K562 (cell line): Measurements from ENCODE around the gene ABI3BP. TPM values are rescaled to one million over a fixed set of nuclear protein-coding genes. Genes with fewer than 3 reads are reported as not detected.

ENCODE experiments used
- ATAC-seq: fragments of 200-7000 bp; cut with Tn5 transposase; 3 replicates; pipeline ENCODE4 v1.9.1; 2020; ENCODE audit warnings: moderate library complexity
- BruUV-seq: library from RNA; stranded (reverse); fragments of 400-500 nt; replicated peaks from 2 replicates; lab custom pipeline; 2021; lab: Mats Ljungman, UMichigan
- CTCF ChIA-PET: fragments of 300-600 bp; formaldehyde crosslinking; extraction: SDS; loops from one replicate; lab custom pipeline; 2021; ENCODE audit warnings: low intra/inter-chr PET ratio; lab: Yijun Ruan, JAX
- POLR2A ChIA-PET: fragments of 300-600, 350-650 bp; sonication (Branson Sonifier 250); formaldehyde crosslinking; extraction: SDS; loops from one replicate; lab custom pipeline; 2021; ENCODE audit warnings: antibody characterized with exemption, inconsistent platforms; lab: Yijun Ruan, JAX
- DNase-seq, 4 experiments: peaks; one replicate each; pipeline versions ENCODE4 v3.0.0 to v3.0.0-alpha.2; 2011 to 2018; ENCODE audit warnings: low spot score in 3 of 4, mixed read lengths in 3 of 4; ENCODE audit errors: extremely low read depth in 1 of 4
- FAIRE-seq: peaks from 2 replicates; lab custom pipeline; 2011; peaks lifted over from hg19 to GRCh38; lab: Jason Lieb, UNC
- H2AFZ ChIP-seq: 2 replicates; pipeline ENCODE4 v1.6.0; 2011; ENCODE audit warnings: low read depth, low read length, control low read depth, inconsistent platforms
- H3K27ac ChIP-seq: fragments of 200-600 bp; 3 replicates; pipeline ENCODE4 v1.8.0; 2011; ENCODE audit warnings: low read depth, mild to moderate bottlenecking, control low read depth, inconsistent platforms, low read length, moderate library complexity, mixed read lengths; ENCODE audit errors: extremely low read depth
- H3K27me3 ChIP-seq, 2 experiments: fragments of 300-600 bp in 1 of 2; 2 replicates in 1 of 2; 3 replicates in 1 of 2; pipeline versions ENCODE4 v1.6.0 to v1.8.0; 2011; ENCODE audit warnings: inconsistent platforms in 2 of 2, low read length in 2 of 2, mild to moderate bottlenecking in 1 of 2, mixed read lengths in 1 of 2, moderate library complexity in 1 of 2; ENCODE audit not compliant: control insufficient read depth in 2 of 2, insufficient read depth in 2 of 2
- H3K36me3 ChIP-seq: fragments of 300-600 bp; 3 replicates; pipeline ENCODE4 v1.8.0; 2011; ENCODE audit warnings: mild to moderate bottlenecking, low read length, inconsistent platforms; ENCODE audit not compliant: control insufficient read depth, insufficient read depth
- H3K4me1 ChIP-seq, 2 experiments: fragments of 200-600 bp in 1 of 2; replicated peaks in 1 of 2; 2 replicates in 1 of 2; 3 replicates in 1 of 2; pipeline versions ENCODE4 v1.5.1 to v1.8.0; 2011; ENCODE audit warnings: inconsistent platforms in 2 of 2, low read length in 2 of 2, mild to moderate bottlenecking in 1 of 2, mixed read lengths in 1 of 2, moderate library complexity in 1 of 2; ENCODE audit not compliant: control insufficient read depth in 2 of 2, insufficient read depth in 2 of 2
- H3K4me2 ChIP-seq: 2 replicates; pipeline ENCODE4 v1.6.1; 2011; ENCODE audit warnings: low read length, control low read depth, inconsistent platforms, mixed read lengths; ENCODE audit not compliant: insufficient read depth
- H3K4me3 ChIP-seq: fragments of 200-600 bp; sonication (generic), shearing (Covaris generic); 2 replicates; pipeline ENCODE4 v1.5.1; 2016; ENCODE audit warnings: control low read depth, inconsistent platforms
- H3K79me2 ChIP-seq: fragments of 200-600 bp; 3 replicates; pipeline ENCODE4 v1.8.0; 2011; ENCODE audit warnings: low read length, inconsistent platforms; ENCODE audit not compliant: control insufficient read depth, insufficient read depth
- H3K9ac ChIP-seq, 2 experiments: 2 replicates each; pipeline versions ENCODE4 v1.6.0 to v1.6.1; 2011; ENCODE audit warnings: low read depth in 2 of 2, low read length in 2 of 2, control low read depth in 1 of 2, inconsistent platforms in 1 of 2, mild to moderate bottlenecking in 1 of 2, mixed read lengths in 1 of 2; ENCODE audit not compliant: insufficient read depth in 1 of 2
- H3K9me1 ChIP-seq: one replicate; pipeline ENCODE4 v1.6.0; 2011; ENCODE audit warnings: inconsistent platforms, mild to moderate bottlenecking, low read length, moderate library complexity; ENCODE audit not compliant: control insufficient read depth, insufficient read depth
- H3K9me3 ChIP-seq: replicated peaks from 2 replicates; pipeline ENCODE4 v1.5.1; 2011; ENCODE audit warnings: low read depth, low read length, inconsistent platforms; ENCODE audit not compliant: control insufficient read depth, insufficient read depth
- H4K20me1 ChIP-seq: replicated peaks from 2 replicates; pipeline ENCODE4 v1.6.1; 2011; ENCODE audit warnings: low read length, inconsistent platforms, mixed read lengths; ENCODE audit not compliant: control insufficient read depth, insufficient read depth
- BRD9 ChIP-seq: fragments of 450-650 bp; IDR thresholded peaks from 2 replicates; pipeline ENCODE4 v1.6.1; 2018; ENCODE audit warnings: low read depth; ENCODE audit not compliant: partially characterized antibody
- CREBBP ChIP-seq: IDR thresholded peaks from one replicate; pipeline ENCODE4 v1.6.1; 2012; ENCODE audit warnings: low read depth, mild to moderate bottlenecking, control low read depth, inconsistent platforms, low read length
- DACH1 ChIP-seq: fragments of 450-650 bp; IDR thresholded peaks from 2 replicates; pipeline ENCODE4 v1.6.1; 2018; ENCODE audit not compliant: partially characterized antibody
- HDGF ChIP-seq: fragments of 450-650 bp; IDR thresholded peaks from 2 replicates; pipeline ENCODE4 v1.6.1; 2016
- KLF6 ChIP-seq: fragments of 250-450 bp; sonication (Bioruptor Pico); IDR thresholded peaks from 2 replicates; pipeline ENCODE4 v1.4.0; 2020; ENCODE audit warnings: mild to moderate bottlenecking, moderate library complexity, borderline replicate concordance
- MXI1 ChIP-seq: IDR thresholded peaks from 2 replicates; pipeline ENCODE4 v1.6.1; 2011; ENCODE audit warnings: low read depth, mild to moderate bottlenecking, improper control_type of control experiment, low read length
- RBM25 ChIP-seq: fragments of 200-400 bp; formaldehyde crosslinking; IDR thresholded peaks from 2 replicates; pipeline ENCODE4 v1.6.1; 2018; ENCODE audit warnings: low read length, low read depth, moderate library complexity; ENCODE audit not compliant: severe bottlenecking
- ZNF324 ChIP-seq: fragments of 250-450 bp; sonication (Bioruptor Pico); IDR thresholded peaks from 2 replicates; pipeline ENCODE4 v1.4.0; 2020; ENCODE audit warnings: mild to moderate bottlenecking
- ZNF707 ChIP-seq: fragments of 250-450 bp; sonication (Bioruptor Pico); conservative IDR thresholded peaks from 2 replicates; pipeline ENCODE4 v1.8.0; 2022; ENCODE audit warnings: inconsistent platforms, mild to moderate bottlenecking, moderate library complexity
- whole genome bisulfite sequencing: fragments of 100-300 bp; shearing (Covaris generic); methylation state at CpG from one replicate; pipeline ENCODE4 v1.1.6; 2016; ENCODE audit warnings: low coverage, mixed read lengths; ENCODE audit not compliant: insufficient coverage; ENCODE audit errors: missing lambda C conversion rate; 5-methylcytosine and 5-hydroxymethylcytosine counted together
- in situ Hi-C: fragments of 300-500 bp; cut with MboI; formaldehyde crosslinking; loops from 4 replicates; pipeline ENCODE4 v1.15.0; 2018; ENCODE audit warnings: inconsistent platforms, mixed read lengths
- intact Hi-C: fragments of 100-400 bp; cut with micrococcal nuclease; formaldehyde crosslinking; loops from 2 replicates; pipeline ENCODE4 v1.14.2; 2022
- polyA plus RNA-seq, 8 experiments: library from polyadenylated mRNA; depleted of rRNA in 4 of 8; stranded (reverse) in 5 of 8; unstranded in 3 of 8; fragments of >200 nt; fragmentation: Nextera tagmentation in 2 of 8; fragmentation: Illumina TruSeq in 1 of 8; extraction: Ambion mirVana in 2 of 8; extraction: Trizol in 1 of 8; gene quantifications; 2 replicates each; pipeline versions ENCODE4 v1.2.1 to v1.2.3, GENCODE V29; 2011 to 2014; ENCODE audit warnings: inconsistent platforms in 1 of 8, missing spikeins in 1 of 8
- total RNA-seq, 7 experiments: library from RNA; depleted of rRNA in 6 of 7; stranded (reverse); fragments of >200 nt in 6 of 7; fragmentation: Illumina TruSeq in 2 of 7; extraction: Trizol in 2 of 7; gene quantifications; 2 replicates each; pipeline versions ENCODE4 v1.2.1 to v1.2.3, GENCODE V29; 2011 to 2021; ENCODE audit warnings: low replicate concordance in 1 of 7
- TF ChIP-seq, protein P1 (sequence below), 2 experiments: fragments of 150-350 bp in 1 of 2; IDR thresholded peaks; 2 replicates each; pipeline ENCODE4 v1.6.1; 2012 to 2016; ENCODE audit warnings: low read depth in 2 of 2, low read length in 2 of 2, mild to moderate bottlenecking in 1 of 2, moderate library complexity in 1 of 2
- TF ChIP-seq, protein P2 (sequence below): sonication (generic); IDR thresholded peaks from 2 replicates; pipeline ENCODE4 v1.6.1; 2016
- TF ChIP-seq, protein P3 (sequence below), 2 experiments: fragments of 200-800 bp in 1 of 2; sonication (Bioruptor generic) in 1 of 2; sonication (generic) in 1 of 2; formaldehyde crosslinking in 1 of 2; IDR thresholded peaks in 1 of 2; conservative IDR thresholded peaks in 1 of 2; 2 replicates each; pipeline versions ENCODE4 v1.5.0 to v1.6.1; 2016 to 2020; ENCODE audit warnings: missing compliant biosample characterization in 1 of 2, missing genetic modification characterization in 1 of 2, missing genetic modification reagents in 1 of 2
- TF ChIP-seq, protein P4 (sequence below), 2 experiments: fragments of 250-450 bp in 1 of 2; fragments of 450-650 bp in 1 of 2; sonication (Bioruptor Pico) in 1 of 2; IDR thresholded peaks; 2 replicates each; pipeline versions ENCODE4 v1.6.1 to v1.8.0; 2016 to 2021; ENCODE audit warnings: mild to moderate bottlenecking in 2 of 2, moderate library complexity in 2 of 2, missing compliant biosample characterization in 1 of 2, missing genetic modification characterization in 1 of 2

ABI3BP gene
- total and polyA plus RNA-seq, 9 of the 15 experiments (the other 6 are each of a cell fraction or from before 2014, with no cell fraction given), result 0.01 to 0.24 (median 0.06) TPM; not detected in 5

DNA sequence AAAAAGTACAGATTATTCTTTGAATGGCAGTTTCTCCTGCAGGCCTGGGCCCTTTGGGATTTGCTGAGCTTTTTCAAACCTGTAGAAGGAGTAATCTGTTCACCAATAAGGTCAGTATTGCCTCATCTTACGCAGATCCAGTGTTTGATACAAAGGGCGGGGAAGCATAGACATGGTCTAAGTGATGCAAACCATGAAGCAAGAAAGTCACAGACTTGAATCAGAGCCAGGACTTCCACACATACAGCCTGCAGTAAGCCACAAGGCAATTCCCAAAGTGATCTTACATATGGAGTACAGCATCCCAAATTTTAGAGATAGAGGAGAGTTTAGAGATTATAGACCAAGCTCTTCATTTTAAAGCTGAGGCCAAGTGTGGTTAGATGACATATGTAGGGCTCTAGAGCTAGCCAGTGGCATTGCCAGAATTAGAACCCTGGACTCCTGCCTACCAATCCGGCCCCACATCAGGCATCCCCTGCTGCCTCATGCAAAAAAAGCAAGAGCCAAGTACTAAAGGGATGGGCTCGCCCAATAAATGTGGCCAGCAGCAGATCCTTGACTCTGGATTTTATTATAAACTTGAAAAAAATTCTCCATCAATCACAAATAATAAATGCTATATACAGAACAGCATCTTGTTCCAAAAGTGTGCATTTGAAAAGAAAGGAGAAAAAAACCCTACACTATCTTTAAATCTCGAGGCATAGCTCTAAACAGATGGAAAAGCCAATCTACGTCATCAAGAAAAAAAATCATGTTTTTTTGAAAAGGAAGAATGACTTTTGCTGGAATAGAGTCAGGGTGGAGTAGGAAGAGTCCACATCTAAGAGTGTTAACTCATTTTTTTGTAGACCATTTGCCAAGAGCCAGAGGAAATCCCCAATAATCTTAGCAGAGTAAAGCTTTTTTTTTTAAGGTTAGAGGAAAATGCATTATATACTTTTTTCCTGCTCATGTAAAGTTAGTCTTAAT lies 24.0 kb downstream of the ABI3BP start:
- POLR2A ChIA-PET, result no interaction called here
- in situ Hi-C loops, result no loop called here
- 1% methylated on average over 6 of the region's 6 CpGs for WGBS
- TF ChIP-seq HDGF (no peak), MXI1 (no peak), DACH1 (no peak), RBM25 (no peak), CREBBP (no peak), ZNF707 (CRISPR knock-in tag) (no peak), KLF6 (CRISPR knock-in tag) (no peak), BRD9 (no peak), ZNF324 (CRISPR knock-in tag) (no peak)
- TF ChIP-seq, protein P1, sequence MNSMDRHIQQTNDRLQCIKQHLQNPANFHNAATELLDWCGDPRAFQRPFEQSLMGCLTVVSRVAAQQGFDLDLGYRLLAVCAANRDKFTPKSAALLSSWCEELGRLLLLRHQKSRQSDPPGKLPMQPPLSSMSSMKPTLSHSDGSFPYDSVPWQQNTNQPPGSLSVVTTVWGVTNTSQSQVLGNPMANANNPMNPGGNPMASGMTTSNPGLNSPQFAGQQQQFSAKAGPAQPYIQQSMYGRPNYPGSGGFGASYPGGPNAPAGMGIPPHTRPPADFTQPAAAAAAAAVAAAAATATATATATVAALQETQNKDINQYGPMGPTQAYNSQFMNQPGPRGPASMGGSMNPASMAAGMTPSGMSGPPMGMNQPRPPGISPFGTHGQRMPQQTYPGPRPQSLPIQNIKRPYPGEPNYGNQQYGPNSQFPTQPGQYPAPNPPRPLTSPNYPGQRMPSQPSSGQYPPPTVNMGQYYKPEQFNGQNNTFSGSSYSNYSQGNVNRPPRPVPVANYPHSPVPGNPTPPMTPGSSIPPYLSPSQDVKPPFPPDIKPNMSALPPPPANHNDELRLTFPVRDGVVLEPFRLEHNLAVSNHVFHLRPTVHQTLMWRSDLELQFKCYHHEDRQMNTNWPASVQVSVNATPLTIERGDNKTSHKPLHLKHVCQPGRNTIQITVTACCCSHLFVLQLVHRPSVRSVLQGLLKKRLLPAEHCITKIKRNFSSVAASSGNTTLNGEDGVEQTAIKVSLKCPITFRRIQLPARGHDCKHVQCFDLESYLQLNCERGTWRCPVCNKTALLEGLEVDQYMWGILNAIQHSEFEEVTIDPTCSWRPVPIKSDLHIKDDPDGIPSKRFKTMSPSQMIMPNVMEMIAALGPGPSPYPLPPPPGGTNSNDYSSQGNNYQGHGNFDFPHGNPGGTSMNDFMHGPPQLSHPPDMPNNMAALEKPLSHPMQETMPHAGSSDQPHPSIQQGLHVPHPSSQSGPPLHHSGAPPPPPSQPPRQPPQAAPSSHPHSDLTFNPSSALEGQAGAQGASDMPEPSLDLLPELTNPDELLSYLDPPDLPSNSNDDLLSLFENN (IDR thresholded peaks at IDR 0.05; ENCODE audit: low read depth in 2 of 2, low read length in 2 of 2), result no peak
- TF ChIP-seq, protein P2, sequence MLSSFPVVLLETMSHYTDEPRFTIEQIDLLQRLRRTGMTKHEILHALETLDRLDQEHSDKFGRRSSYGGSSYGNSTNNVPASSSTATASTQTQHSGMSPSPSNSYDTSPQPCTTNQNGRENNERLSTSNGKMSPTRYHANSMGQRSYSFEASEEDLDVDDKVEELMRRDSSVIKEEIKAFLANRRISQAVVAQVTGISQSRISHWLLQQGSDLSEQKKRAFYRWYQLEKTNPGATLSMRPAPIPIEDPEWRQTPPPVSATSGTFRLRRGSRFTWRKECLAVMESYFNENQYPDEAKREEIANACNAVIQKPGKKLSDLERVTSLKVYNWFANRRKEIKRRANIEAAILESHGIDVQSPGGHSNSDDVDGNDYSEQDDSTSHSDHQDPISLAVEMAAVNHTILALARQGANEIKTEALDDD, result no peak
- TF ChIP-seq, protein P3, sequence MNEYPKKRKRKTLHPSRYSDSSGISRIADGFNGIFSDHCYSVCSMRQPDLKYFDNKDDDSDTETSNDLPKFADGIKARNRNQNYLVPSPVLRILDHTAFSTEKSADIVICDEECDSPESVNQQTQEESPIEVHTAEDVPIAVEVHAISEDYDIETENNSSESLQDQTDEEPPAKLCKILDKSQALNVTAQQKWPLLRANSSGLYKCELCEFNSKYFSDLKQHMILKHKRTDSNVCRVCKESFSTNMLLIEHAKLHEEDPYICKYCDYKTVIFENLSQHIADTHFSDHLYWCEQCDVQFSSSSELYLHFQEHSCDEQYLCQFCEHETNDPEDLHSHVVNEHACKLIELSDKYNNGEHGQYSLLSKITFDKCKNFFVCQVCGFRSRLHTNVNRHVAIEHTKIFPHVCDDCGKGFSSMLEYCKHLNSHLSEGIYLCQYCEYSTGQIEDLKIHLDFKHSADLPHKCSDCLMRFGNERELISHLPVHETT (CRISPR knock-in tag; conservative IDR thresholded peaks at IDR 0.05 in 1 of 2, IDR thresholded peaks at IDR 0.05 in 1 of 2), result no peak
- TF ChIP-seq, protein P4, sequence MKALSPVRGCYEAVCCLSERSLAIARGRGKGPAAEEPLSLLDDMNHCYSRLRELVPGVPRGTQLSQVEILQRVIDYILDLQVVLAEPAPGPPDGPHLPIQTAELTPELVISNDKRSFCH (CRISPR knock-in tag; IDR thresholded peaks at IDR 0.05), result no peak
- TF ChIP-seq, protein P4 (tag; IDR thresholded peaks at IDR 0.05), result no peak

More for the DNA sequence above, 24.0 kb downstream of the ABI3BP start:
- Histone ChIP-seq H3K4me2 (no peak overlapping the region), H3K9me3 (no peaks in the 10 kb centered on the region), H3K4me3 (no peak overlapping the region), H3K36me3 (no peaks in the 10 kb centered on the region), H3K4me1 (no peaks in the 10 kb centered on the region), H3K27ac (no peak overlapping the region), H2AFZ (no peak overlapping the region), H3K9me1 (no peaks in the 10 kb centered on the region), H3K79me2 (no peaks in the 10 kb centered on the region), H4K20me1 (no peaks in the 10 kb centered on the region), H3K9ac (no peak overlapping the region), H3K27me3 (no peaks in the 10 kb centered on the region)
- FAIRE-seq (no peak), ATAC-seq (no peak), DNase-seq (no peak)
- BruUV-seq, result no TSS peak
- CTCF ChIA-PET, result no interaction called here
- intact Hi-C loops, result no loop called here
